Esophagus squamous epithelium (tissue), 5 donors: Measurements from ENCODE around the gene CCK. TPM values are rescaled to one million over a fixed set of nuclear protein-coding genes. Genes with fewer than 3 reads are reported as not detected.

Experiments
- DNase-seq: peaks from one replicate; lab custom pipeline; 2025; lab: John Stamatoyannopoulos, UW
- H3K27ac ChIP-seq, 4 donors: fragments of 200-600 bp; sonication (generic); one replicate each; pipeline ENCODE4 v1.5.1; 2016 to 2019; ENCODE audit warnings: mild to moderate bottlenecking in 1 of 4
- H3K27me3 ChIP-seq, 4 donors: fragments of 200-600 bp; sonication (generic); 1 replicate in 3 of 4; 2 replicates in 1 of 4; pipeline versions ENCODE4 v1.5.1 to v1.6.0; 2017 to 2021; ENCODE audit warnings: antibody characterized with exemption in 1 of 4
- H3K36me3 ChIP-seq, 3 donors: fragments of 200-600 bp; sonication (generic); one replicate each; pipeline ENCODE4 v1.5.1; 2016 to 2019
- H3K4me1 ChIP-seq, 3 donors: fragments of 200-600 bp; sonication (generic); one replicate each; pipeline ENCODE4 v1.5.1; 2017 to 2019
- H3K4me3 ChIP-seq, 4 donors: fragments of 200-600 bp; sonication (generic); 1 replicate in 3 of 4; 2 replicates in 1 of 4; pipeline ENCODE4 v1.5.1; 2016 to 2019; ENCODE audit warnings: mild to moderate bottlenecking in 2 of 4, moderate library complexity in 1 of 4
- H3K9me3 ChIP-seq, 3 donors: fragments of 200-600 bp; sonication (generic); one replicate each; pipeline ENCODE4 v1.5.1; 2016 to 2019
- POLR2A ChIP-seq, 4 donors: fragments of 450-650 bp; IDR thresholded peaks; one replicate each; pipeline ENCODE4 v1.6.1; 2017; ENCODE audit warnings: antibody characterized with exemption in 4 of 4, mild to moderate bottlenecking in 4 of 4, moderate library complexity in 3 of 4
- WGBS, 2 donors: methylation state at CpG; one replicate each; pipeline ENCODE4 v1.1.5; 2018; 5-methylcytosine and 5-hydroxymethylcytosine counted together
- intact Hi-C: fragments of 100-400 bp; cut with DNase I; formaldehyde crosslinking; loops from one replicate; pipeline ENCODE4 v1.15.0; 2022
- total RNA-seq, 4 donors: library from RNA; depleted of rRNA; stranded (reverse); fragments of >200 nt; gene quantifications; one replicate each; pipeline ENCODE4 v1.1.0, GENCODE V29; 2016
- TF ChIP-seq, protein P1 (sequence below), 6 experiments: fragments of 450-650 bp in 4 of 6; fragments of 200-600 bp in 2 of 6; sonication (generic) in 2 of 6; IDR thresholded peaks; one replicate each; pipeline ENCODE4 v1.5.1; 2016 to 2019; ENCODE audit warnings: antibody characterized with exemption in 6 of 6, mild to moderate bottlenecking in 4 of 6, moderate library complexity in 4 of 6
- donor health status: DM: yes; HTN: yes; CAD: no.

Gene CCK
- total RNA-seq, 4 donors from 2014 or later, result 1.9 to 3.1 TPM; not detected in 2

GRCh38 chr3:42235532-42235931 is 30.5 kb downstream of the CCK start:
- peaks cover 0 to 41% (median 0%) of the 10 kb centered on the region in 4 donors for H3K27me3 ChIP-seq
- H3K4me1 ChIP-seq, result no peaks in the 10 kb centered on the region
- peaks cover 0 to 16% (median 14%) of the 10 kb centered on the region in 3 donors for H3K9me3 ChIP-seq
- DNase-seq, result no peak
- H3K27ac ChIP-seq, result no peak overlapping the region
- H3K4me3 ChIP-seq, result no peak overlapping the region
- no peaks in the 10 kb centered on the region for H3K36me3 ChIP-seq
- intact Hi-C loops, result loop anchor here (10.0 kb wide), 1 partner anchor 299 kb away; no protein-coding TSS in a partner anchor
- TF ChIP-seq POLR2A (IDR thresholded peaks at IDR 0.05), result no peak
- TF ChIP-seq, protein P1, sequence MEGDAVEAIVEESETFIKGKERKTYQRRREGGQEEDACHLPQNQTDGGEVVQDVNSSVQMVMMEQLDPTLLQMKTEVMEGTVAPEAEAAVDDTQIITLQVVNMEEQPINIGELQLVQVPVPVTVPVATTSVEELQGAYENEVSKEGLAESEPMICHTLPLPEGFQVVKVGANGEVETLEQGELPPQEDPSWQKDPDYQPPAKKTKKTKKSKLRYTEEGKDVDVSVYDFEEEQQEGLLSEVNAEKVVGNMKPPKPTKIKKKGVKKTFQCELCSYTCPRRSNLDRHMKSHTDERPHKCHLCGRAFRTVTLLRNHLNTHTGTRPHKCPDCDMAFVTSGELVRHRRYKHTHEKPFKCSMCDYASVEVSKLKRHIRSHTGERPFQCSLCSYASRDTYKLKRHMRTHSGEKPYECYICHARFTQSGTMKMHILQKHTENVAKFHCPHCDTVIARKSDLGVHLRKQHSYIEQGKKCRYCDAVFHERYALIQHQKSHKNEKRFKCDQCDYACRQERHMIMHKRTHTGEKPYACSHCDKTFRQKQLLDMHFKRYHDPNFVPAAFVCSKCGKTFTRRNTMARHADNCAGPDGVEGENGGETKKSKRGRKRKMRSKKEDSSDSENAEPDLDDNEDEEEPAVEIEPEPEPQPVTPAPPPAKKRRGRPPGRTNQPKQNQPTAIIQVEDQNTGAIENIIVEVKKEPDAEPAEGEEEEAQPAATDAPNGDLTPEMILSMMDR (IDR thresholded peaks at IDR 0.05), result no peak

DNA sequence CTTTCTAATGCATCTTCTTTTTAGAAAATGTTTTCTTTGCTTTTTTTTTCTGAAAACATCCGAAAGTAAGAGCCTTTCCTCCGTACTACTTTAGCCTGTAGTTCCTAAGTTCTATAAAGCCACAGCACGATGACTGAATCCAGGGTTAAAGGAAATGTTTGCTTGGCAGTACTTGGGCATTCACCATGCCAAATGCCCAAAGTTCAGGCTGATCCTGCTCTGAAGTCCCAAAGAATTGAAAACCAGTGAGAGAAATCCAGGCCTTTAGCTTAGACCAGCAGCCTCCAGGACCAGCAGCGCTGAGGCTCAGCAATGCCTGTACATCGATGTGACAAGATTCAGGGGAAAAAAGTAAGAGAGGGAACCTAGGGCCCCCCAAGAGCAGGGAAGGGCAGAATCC is 35.1 kb downstream of the CCK start:
- H3K9me3 ChIP-seq, result no peaks in the 10 kb centered on the region
- H3K4me3 ChIP-seq, result no peak overlapping the region
- H3K36me3 ChIP-seq, result peaks cover 0 to 4% (median 0%) of the 10 kb centered on the region in 3 donors
- H3K4me1 ChIP-seq, result peaks cover 0 to 17% (median 0%) of the 10 kb centered on the region in 3 donors
- intact Hi-C loops, result loop anchor here (5.0 to 10.0 kb wide), 2 partner anchors 211 to 304 kb away; no protein-coding TSS in a partner anchor
- H3K27ac ChIP-seq, result no peak overlapping the region
- TF ChIP-seq POLR2A (IDR thresholded peaks at IDR 0.05), result no peak
- TF ChIP-seq, protein P1 (IDR thresholded peaks at IDR 0.05), result no peak
- H3K27me3 ChIP-seq, result peaks cover 0 to 23% (median 0%) of the 10 kb centered on the region in 4 donors
- 78 to 82% methylated on average over 4 to 5 of the region's 5 CpGs for WGBS, 2 donors
- no peak for DNase-seq

DNA sequence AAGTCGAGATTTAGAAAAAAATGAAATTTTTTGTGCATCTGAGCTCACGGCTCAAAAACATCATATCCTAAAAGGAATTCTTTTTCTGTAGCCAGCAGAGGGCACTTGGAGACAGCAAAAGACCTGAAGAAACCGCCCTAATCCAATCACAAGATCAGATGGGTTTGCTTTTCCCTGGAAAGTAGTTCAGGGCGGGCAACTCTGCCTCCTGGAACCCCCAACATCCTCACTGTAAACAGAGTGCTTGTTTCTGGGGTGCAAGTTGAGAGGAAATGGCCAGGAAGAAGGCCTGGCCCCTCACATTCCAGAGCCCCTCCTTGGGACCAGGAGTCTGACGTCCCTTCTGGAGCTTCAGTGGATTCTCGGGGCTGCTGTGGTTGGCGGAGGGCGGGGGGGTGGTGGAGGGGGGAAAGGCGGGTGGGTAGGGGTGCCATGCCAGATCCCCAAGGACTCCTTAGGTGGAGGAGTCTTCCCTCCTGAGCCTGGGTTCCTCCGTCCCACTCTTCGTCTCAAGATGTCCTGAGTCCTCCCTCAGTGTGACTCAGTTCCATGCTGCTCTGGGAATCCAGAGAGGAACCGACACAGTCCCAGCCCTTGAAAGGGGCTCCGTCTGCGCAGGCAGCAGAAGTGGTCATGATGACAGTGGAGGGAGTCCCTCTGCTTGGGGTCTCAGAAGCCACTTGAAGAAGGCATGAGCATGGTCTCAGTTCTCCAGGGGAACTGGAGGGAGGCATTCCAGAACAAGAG is 35.9 kb downstream of the CCK start:
- WGBS, 2 donors, result 0 to 12% methylated on average over 4 of the region's 14 CpGs
- H3K4me1 ChIP-seq, result peaks cover 0 to 17% (median 0%) of the 10 kb centered on the region in 3 donors

DNA sequence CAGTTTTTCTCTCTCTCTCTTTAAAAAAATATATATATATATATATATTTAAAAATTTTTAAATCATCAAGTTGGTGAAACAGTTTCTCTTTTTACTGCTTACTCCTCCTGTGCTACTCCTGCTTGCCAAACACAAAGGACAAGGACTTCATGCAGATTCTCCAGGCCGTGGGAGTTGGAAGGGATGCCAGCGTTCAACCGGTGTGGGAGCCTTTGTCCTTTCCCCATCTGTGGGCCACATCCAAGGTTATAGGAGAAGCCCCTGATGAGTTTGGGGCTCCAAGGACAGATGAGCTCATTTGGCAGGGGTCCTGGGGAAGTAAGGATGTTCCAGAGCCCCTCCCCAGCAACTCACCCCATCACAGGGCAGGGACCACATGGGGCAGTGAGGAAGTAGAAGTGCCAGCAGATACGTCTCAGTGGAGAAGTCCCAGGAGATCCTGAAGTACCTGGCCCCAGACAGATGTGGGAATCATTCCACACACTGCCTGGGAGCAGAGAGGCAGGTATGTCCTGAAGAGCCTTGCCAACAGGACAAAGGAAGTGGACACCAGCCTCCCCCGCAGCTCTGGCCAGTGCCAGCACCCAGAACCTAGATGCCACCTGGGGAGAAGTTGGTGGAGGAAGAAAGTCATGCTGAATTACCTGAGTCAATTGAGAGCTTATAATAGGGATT is 36.6 kb downstream of the CCK start:
- TF ChIP-seq POLR2A (IDR thresholded peaks at IDR 0.05), result no peak
- TF ChIP-seq, protein P1 (IDR thresholded peaks at IDR 0.05), result no peak
- Histone ChIP-seq H3K27me3 (peaks cover 0 to 12% (median 0%) of the 10 kb centered on the region in 4 donors), H3K36me3 (peaks cover 0 to 19% (median 0%) of the 10 kb centered on the region in 3 donors), H3K9me3 (no peaks in the 10 kb centered on the region), H3K4me3 (no peak overlapping the region), H3K4me1 (peaks cover 0 to 23% (median 0%) of the 10 kb centered on the region in 3 donors), H3K27ac (no peak overlapping the region)
- intact Hi-C loops, result no loop called here
- 31 to 40% methylated on average over 5 of the region's 5 CpGs for WGBS, 2 donors
- DNase-seq, result no peak

More for the DNA sequence above, 35.9 kb downstream of the CCK start:
- Histone ChIP-seq H3K27me3 (peaks cover 0 to 18% (median 0%) of the 10 kb centered on the region in 4 donors), H3K27ac (no peak overlapping the region), H3K9me3 (no peaks in the 10 kb centered on the region), H3K4me3 (peak overlapping the region in 1 of 4 donors; percentile 27), H3K36me3 (peaks cover 0 to 12% (median 0%) of the 10 kb centered on the region in 3 donors)
- DNase-seq, result no peak
- intact Hi-C loops, result loop anchor here (5.0 to 10.0 kb wide), 2 partner anchors 212 to 305 kb away; no protein-coding TSS in a partner anchor
- TF ChIP-seq POLR2A (IDR thresholded peaks at IDR 0.05), result no peak
- TF ChIP-seq, protein P1 (IDR thresholded peaks at IDR 0.05), result peak in 5 of 6 experiments; percentile 41 to 62 (median 52)
